IPS-11a (cell line): ENCODE results near the gene CLEC2D.
"Not testable (repeated sequence)": the region's sequence is repeated elsewhere in the genome, so short reads cannot be mapped to it uniquely, and the experiment has no call there.

ENCODE experiments used
- H3K4me3 ChIP-seq: one replicate; pipeline ENCODE4 v1.5.1; 2013; ENCODE audit warnings: low read depth, low read length, control low read depth

The CLEC2D gene

GRCh38 chr12:9651265-9651729 lies 18.2 kb upstream of the CLEC2D start:
- no peak overlapping the region for H3K4me3 ChIP-seq

- no peak overlapping the region for H3K4me3 ChIP-seq
These were observed 9.5 kb upstream of the CLEC2D start for GRCh38 chr12:9660046-9660445.

- no peak overlapping the region for H3K4me3 ChIP-seq
These were observed 7.8 kb upstream of the CLEC2D start for GRCh38 chr12:9661720-9662119.

GRCh38 chr12:9662488-9662887 lies 7.0 kb upstream of the CLEC2D start:
- H3K4me3 ChIP-seq, result no peak overlapping the region

- no peak overlapping the region for H3K4me3 ChIP-seq
These were observed 1.9 kb upstream of the CLEC2D start for GRCh38 chr12:9667403-9668160.

GRCh38 chr12:9668161-9669018 lies 1.1 kb upstream of the CLEC2D start:
- H3K4me3 ChIP-seq, result no peak overlapping the region

GRCh38 chr12:9669019-9669326 lies 540 bp upstream of the CLEC2D start:
- H3K4me3 ChIP-seq, result no peak overlapping the region

GRCh38 chr12:9672340-9672739 lies 2.8 kb downstream of the CLEC2D start:
- H3K4me3 ChIP-seq, result not testable (repeated sequence)

GRCh38 chr12:9673404-9674225 lies 4.1 kb downstream of the CLEC2D start:
- no peak overlapping the region for H3K4me3 ChIP-seq

GRCh38 chr12:9674226-9674590 lies 4.7 kb downstream of the CLEC2D start:
- H3K4me3 ChIP-seq, result no peak overlapping the region

- H3K4me3 ChIP-seq, result not testable (repeated sequence)
These were observed 13.0 kb downstream of the CLEC2D start for GRCh38 chr12:9682508-9682907.

- not testable (repeated sequence) for H3K4me3 ChIP-seq
These were observed 13.4 kb downstream of the CLEC2D start for GRCh38 chr12:9682949-9683348.

GRCh38 chr12:9685366-9685765 lies 15.9 kb downstream of the CLEC2D start:
- H3K4me3 ChIP-seq, result not testable (repeated sequence)

GRCh38 chr12:9685915-9686314 lies 16.4 kb downstream of the CLEC2D start:
- H3K4me3 ChIP-seq, result no peak overlapping the region

- H3K4me3 ChIP-seq, result no peak overlapping the region
These were observed 17.7 kb downstream of the CLEC2D start for GRCh38 chr12:9687228-9687627.

- H3K4me3 ChIP-seq, result no peak overlapping the region
These were observed 23.4 kb downstream of the CLEC2D start for GRCh38 chr12:9692909-9693308.

- H3K4me3 ChIP-seq, result no peak overlapping the region
These were observed 24.7 kb downstream of the CLEC2D start for GRCh38 chr12:9694241-9694640.

GRCh38 chr12:9695150-9695549 lies 25.6 kb downstream of the CLEC2D start:
- H3K4me3 ChIP-seq, result not testable (repeated sequence)

GRCh38 chr12:9695661-9696060 lies 26.1 kb downstream of the CLEC2D start:
- H3K4me3 ChIP-seq, result not testable (repeated sequence)

GRCh38 chr12:9697619-9698018 lies 28.1 kb downstream of the CLEC2D start:
- no peak overlapping the region for H3K4me3 ChIP-seq

GRCh38 chr12:9698681-9699080 lies 29.2 kb downstream of the CLEC2D start:
- H3K4me3 ChIP-seq, result no peak overlapping the region
